ENCODE results near the gene RGPD6. TPM values are rescaled to one million over a fixed set of nuclear protein-coding genes. Genes with fewer than 3 reads are reported as not detected.
"Not testable (repeated sequence)": the region's sequence is repeated elsewhere in the genome, so short reads cannot be mapped to it uniquely, and the experiment has no call there.

The RGPD6 gene
- polyA plus RNA-seq, 1 donor (not counting 4 experiments of a cell fraction or from before 2014, with no cell fraction given) = 15.6 TPM

- H3K79me2 ChIP-seq (ENCODE audit: control insufficient read depth, insufficient read depth, low read length); DNase-seq (ENCODE audit: low read depth, low spot score); H3K27ac ChIP-seq (ENCODE audit: control insufficient read depth, insufficient read depth, low read length); H2AFZ ChIP-seq (ENCODE audit: control insufficient read depth, low read length); FAIRE-seq; H4K20me1 ChIP-seq (ENCODE audit: control insufficient read depth, extremely low read depth, insufficient read depth, low read length); dilution Hi-C loops (cut with MboI; ENCODE audit: extremely low pct_ligation_motif_present, low sequenced_read_pairs); H3K27me3 ChIP-seq (ENCODE audit: control insufficient read depth, extremely low read depth, insufficient read depth, low read length); H3K4me3 ChIP-seq (ENCODE audit: control insufficient read depth in 2 of 3, extremely low read depth in 1 of 3, insufficient read depth in 2 of 3, low read depth in 1 of 3, low read length in 3 of 3); H3K36me3 ChIP-seq (ENCODE audit: control insufficient read depth in 2 of 2, extremely low read depth in 1 of 2, insufficient read depth in 2 of 2, low read length in 2 of 2); H3K9ac ChIP-seq (ENCODE audit: control insufficient read depth, extremely low read depth, insufficient read depth, low read length); H3K9me3 ChIP-seq (ENCODE audit: control insufficient read depth, low read depth, low read length); H3K4me2 ChIP-seq (ENCODE audit: control insufficient read depth, extremely low read depth, insufficient read depth, low read depth, low read length); H3K9me1 ChIP-seq (ENCODE audit: control insufficient read depth, extremely low read depth, insufficient read depth, low read length); H3K4me1 ChIP-seq (ENCODE audit: control insufficient read depth, extremely low read depth, insufficient read depth, low read length): not testable (repeated sequence)
Measured at GRCh38 chr2:110465312-110465711, 111.7 kb downstream of the RGPD6 start.

Small RNAs within 50 kb of the gene (small RNA-seq; reads per million reads assigned to genes)
- 0 reads per million in 3 experiments for gene AC108938.1 (ENCODE audit: insufficient read length in 3 of 3, low read depth in 3 of 3, low replicate concordance in 1 of 3)

Other genes with a start within 250 kb of the RGPD6 start
- 0.24 to 0.58 TPM (median 0.25 TPM) in 3 replicates for gene LIMS4, start 104.4 kb downstream of the RGPD6 start, polyA plus RNA-seq
- 3.8 to 24.7 TPM (median 16.4 TPM) in 3 replicates for gene BUB1, start 100.8 kb upstream of the RGPD6 start, polyA plus RNA-seq
- gene ACOXL, start 155.4 kb upstream of the RGPD6 start, polyA plus RNA-seq = 0.04 to 0.16 TPM (median 0.15 TPM) in 3 replicates